ENCODE results near the gene BFAR.
"Not testable (repeated sequence)": the region's sequence is repeated elsewhere in the genome, so short reads cannot be mapped to it uniquely, and the experiment has no call there.

BFAR gene

GRCh38 chr16:14632693-14633569 is at the start of gene BFAR:
BFAR (plus strand) TSS chr16:14632951; CDS start chr16:14644347, 11,396 bp downstream.
- DNase-seq (ENCODE audit: low read depth in 2 of 2), result peak; percentile 98 to 99

DNA sequence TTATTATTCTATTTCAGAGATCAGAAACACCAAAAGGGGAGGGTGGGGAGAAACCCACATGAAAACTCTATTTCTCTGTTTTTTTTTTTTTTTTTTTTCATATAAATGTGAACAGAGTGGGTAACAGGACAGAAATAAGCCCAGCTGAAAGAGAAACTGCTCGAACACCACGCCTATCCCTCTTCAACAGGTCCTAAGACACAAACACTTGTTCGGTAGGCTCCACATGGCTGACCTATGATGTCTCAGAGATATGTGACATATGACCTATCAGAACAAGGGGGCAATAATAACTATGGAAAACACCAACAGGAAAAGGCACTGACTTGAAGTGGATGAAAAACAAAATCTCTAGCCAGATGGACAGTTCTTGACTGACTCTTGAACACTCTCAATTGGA is 47.5 kb upstream of the BFAR start:
- no peak for DNase-seq (ENCODE audit: low read depth in 2 of 2)

- DNase-seq (ENCODE audit: low read depth in 2 of 2), result no peak
Measured at GRCh38 chr16:14586637-14587305, 46.0 kb upstream of the BFAR start.

GRCh38 chr16:14600164-14600563 is 32.6 kb upstream of the BFAR start:
- DNase-seq (ENCODE audit: low read depth in 2 of 2), result no peak

DNA sequence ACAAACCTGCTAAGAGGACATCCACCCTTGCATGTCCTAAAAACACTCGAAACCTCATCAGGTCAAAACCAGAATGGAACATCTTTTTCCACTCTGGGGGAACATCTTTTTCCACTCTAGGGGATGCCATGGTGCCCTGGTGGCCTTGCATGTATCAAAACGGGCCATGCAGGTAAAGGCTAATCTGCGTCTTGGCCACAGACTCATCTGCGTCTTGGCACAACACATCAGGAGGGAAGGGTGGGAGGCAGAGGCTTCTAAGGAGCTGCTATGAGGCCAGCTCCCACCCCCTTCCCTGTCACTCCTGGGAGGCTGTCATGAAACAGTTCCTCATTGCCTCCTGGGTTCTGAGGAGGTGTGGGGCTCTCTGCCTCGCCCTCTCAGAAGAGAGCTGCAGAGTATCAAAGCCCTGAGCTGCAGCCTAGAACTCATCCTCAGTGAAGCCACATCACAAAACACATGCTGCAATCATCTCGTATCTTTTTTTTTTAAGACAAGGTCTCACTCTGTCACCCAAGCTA is 30.2 kb upstream of the BFAR start:
- no peak for DNase-seq (ENCODE audit: low read depth in 2 of 2)

GRCh38 chr16:14606102-14606501 is 26.6 kb upstream of the BFAR start:
- no peak for DNase-seq (ENCODE audit: low read depth in 2 of 2)

DNA sequence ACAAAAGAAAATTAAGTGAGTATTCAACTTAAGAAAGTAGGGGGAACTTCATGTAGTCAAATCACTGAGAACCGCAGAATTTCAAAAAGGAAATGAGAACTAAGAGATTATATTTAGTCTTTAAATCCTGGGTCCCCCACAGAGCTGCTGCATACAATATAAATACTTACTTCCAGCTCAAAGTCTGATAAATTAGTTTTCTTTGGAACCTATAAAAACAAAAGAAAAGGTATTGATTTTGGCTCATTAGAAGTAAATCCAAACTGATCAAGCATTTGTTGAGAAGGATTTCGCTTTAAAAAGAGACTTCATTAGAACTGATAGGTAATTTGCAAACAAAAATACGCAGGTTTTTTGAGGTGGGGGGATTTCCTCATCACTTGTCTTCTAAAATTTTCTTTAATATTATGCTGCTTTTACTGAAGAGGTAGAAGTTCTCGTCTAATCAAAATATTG is 24.6 kb upstream of the BFAR start:
- no peak for DNase-seq (ENCODE audit: low read depth in 2 of 2)

DNA sequence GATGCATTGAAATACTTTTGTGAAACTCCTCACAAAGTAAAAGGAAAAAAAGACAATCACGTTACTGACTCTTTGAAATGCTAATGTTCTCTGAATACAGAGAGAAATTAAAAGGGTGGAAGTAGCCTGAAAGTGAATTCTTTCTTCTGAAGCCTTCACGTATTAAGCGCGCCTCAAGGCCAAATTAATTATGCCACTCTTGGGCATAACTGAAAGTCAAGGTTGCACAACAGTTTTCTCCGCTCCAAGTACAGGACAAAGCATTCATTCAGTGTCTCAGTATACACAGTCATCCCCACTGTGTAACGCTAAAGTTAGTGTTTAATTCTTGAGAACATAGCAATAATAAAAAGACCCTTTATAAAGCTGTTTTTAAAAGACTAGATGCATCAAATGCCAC is 24.1 kb upstream of the BFAR start:
- DNase-seq (ENCODE audit: low read depth in 2 of 2), result no peak

DNA sequence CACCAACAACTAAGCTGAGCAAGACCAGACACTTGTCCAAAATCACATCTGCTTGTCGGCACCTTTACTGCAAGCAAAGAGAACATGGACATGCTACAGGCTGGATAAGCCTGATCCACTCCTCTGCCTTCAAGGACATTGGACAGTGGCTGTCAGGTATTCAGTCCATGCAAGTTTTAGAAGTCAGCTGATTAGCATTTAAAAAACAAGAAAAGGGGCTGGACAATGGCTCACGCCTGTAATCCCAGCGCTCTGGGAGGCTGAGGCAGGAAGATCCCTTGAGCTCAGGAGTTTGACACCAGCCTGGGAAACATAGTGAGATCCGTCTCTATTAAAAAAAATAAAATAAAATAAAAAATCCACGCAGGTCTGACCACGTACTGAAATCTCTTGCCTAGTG is 23.0 kb upstream of the BFAR start:
- no peak for DNase-seq (ENCODE audit: low read depth in 2 of 2)

GRCh38 chr16:14611660-14612059 is 21.1 kb upstream of the BFAR start:
- no peak for DNase-seq (ENCODE audit: low read depth in 2 of 2)

DNA sequence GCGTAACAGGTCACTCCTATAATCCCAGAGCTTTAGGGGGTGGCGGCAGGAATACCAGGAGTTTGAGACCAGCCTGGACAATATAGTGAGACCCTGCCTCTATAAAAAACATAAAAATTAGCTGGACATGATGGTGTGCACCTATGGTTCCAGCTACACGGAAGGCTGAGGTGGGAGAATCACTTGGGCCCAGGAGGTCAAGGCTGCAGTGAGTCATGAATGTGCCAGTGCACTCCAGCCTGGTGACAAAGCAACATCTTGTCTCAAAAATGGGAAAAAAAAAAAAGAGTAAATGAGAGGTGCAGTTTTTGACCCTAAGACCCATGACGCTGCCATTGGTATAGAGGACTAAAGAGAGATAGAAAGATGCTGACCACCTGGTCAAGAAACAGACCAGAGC is 18.8 kb upstream of the BFAR start:
- DNase-seq (ENCODE audit: low read depth in 2 of 2), result no peak

DNA sequence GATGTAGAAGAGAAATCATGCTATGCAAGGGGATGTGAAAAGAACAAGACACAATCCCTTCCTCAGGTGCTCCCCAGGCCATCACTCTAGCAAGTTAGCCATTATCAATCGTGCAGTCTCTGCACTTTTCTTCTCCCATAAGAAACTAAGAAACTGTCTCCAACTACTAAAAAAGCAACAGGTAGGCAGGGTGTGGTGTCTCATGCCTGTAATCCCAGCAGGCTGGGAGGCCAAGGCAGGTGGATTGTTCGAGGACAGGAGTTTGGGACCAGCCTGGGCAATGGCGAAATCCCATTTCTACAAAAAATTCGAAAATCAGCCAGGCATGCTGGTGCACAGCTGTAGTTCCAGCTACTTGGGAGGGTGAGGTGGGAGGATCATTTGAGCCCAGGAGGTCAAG is 16.5 kb upstream of the BFAR start:
- DNase-seq (ENCODE audit: low read depth in 2 of 2), result no peak

- no peak for DNase-seq (ENCODE audit: low read depth in 2 of 2)
Measured at GRCh38 chr16:14618566-14618965, 14.2 kb upstream of the BFAR start.

DNA sequence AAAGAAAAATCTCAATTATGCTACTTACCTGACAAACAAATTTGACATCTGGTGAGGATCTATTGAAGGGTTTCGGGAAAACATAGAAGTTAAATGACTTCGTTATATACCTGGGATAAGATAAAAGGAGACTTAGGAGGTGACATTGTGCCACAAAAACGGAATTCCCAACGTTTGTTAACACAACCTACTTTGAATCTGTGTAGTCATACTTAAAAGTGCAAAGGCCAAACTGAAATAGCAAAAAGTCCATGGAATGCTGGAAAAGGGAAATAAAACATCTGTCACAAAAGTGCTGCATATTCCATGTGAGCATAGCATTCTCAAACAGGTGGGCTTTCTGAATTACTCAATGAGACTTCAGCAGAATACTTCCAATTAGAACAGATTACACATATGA is 5.7 kb upstream of the BFAR start:
- DNase-seq (ENCODE audit: low read depth in 2 of 2), result no peak

DNA sequence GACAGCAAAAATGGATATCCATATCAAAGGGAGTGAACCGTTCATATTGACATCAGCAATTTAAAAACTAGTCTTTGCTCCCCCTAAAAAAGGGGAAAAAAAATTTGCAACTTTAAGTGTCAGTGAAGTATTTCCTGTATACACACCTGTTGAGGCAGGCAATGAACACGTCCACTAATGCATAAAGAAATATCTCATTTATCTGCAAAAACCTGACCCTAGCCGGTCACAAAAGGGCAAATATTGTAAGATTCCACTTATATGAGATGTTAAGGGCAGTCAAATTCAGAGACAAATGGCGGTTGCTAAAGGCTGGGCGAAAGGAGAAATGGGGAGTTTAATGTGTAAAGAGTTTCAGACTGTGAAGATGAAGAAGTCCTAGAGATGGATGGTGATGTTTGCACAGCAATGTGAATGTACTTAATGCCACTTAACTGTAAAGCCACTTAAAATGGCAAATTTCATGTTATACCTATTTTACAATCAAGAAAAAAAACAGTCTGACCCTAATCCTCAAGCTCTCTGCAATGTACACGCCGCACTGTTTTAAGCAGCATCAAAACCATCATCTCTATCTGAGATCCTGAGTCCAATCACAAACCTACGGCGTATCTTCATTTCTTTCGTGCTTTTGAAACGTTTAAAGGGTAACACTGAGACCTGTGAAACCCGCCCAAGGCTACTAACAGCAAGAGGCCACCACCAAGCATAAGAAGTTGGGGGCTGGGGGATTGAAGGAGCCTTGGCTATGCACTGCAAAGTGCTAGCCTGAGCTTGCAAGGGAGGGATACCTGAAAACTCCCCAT is 3.7 kb upstream of the BFAR start:
- peak in 1 of 2 donors; percentile 2 for DNase-seq (ENCODE audit: low read depth in 2 of 2)

DNA sequence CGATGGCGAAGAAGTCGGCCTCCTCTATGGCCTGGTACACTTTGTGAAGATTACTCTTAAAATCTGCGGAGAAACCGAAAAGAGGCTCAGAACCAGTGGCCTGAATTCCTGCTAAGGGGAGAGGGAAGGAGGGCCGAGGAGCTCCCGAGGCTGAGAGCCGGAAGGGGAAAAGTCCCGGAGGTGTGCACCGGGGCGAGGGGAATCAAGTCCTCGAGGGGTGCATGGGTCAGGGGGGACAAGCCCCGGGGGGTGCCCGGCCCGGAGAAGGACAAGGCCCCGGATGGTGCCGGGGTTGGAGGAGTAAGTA is 3.2 kb upstream of the BFAR start:
- DNase-seq (ENCODE audit: low read depth in 2 of 2), result no peak

- DNase-seq (ENCODE audit: low read depth in 2 of 2), result peak; percentile 96 to 98
Measured at GRCh38 chr16:14629919-14630619, 2.7 kb upstream of the BFAR start, which contains the start of gene PARN. PARN (minus strand) TSS chr16:14630260; CDS start chr16:14630125, 135 bp downstream.

DNA sequence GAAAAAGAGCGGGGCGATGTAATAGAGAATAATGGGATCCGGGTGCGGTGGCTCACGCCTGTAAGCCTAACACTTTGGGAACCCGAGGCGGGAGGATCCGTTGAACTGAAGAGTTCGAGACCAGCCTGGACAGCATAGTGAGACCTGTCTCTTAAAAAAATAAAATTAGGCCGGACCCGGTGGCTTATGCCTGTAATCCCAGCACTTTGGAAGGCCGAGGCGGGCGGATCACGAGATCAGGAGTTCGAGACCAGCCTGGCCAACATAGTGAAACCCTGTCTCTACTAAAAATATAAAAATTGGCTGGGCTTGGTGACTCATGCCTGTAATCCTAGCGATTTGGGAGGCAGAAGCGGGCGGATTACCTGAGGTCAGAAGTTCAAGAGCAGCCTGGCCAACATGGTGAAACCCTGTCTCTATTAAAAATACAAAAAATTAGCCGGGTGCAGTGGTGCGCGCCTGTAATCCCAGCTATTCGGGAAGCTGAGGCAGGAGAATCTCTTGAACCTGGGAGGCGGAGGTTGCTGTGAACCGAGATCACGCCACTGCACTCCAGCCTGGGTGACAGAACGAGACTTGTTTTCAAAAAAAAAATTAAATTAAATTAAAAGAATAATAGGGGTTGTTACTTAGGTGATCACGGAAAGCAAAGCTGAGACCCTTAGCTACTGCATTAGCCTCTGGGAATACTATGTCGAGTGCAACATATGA is 2.0 kb upstream of the BFAR start:
- DNase-seq (ENCODE audit: low read depth in 2 of 2), result not testable (repeated sequence)

- DNase-seq (ENCODE audit: low read depth in 2 of 2), result no peak
Measured at GRCh38 chr16:14634389-14634725, 1.6 kb downstream of the BFAR start.

DNA sequence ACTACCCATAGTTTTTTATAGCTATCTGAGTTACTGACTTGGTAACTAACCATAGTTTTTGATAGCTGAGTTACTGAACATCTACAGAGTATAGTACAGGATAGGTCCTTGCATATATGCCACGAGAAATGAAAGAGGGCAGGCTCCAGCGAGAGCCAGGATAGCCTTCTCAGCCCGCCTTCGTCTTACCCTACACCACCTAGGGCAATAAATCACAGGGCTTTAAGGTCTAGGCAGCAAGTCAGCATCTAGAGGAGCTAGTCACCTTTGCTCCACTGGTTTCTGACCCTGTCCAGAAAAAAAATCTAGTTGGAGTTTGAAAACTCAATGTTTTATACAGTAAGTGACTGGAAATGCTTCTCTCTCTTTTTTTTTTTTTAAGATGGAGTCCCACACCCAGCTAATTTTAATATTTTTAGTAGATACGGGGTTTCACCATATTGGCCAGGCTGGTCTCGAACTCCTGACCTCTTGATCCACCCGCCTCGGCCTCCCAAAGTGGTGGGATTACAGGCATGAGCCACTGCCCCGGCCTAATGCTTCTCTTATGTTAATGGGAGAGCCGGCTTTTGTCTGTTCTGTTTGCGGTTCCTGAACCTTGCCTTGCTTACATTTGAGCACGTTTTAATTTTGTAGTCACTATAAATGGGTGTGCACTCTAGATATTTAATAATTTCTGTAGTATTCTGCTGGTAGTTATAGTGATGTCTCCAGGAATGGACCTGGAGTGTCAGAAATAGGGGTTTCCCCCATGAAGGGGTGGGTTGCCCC is 2.8 kb downstream of the BFAR start:
- no peak for DNase-seq (ENCODE audit: low read depth in 2 of 2)

Data from stimulated activated CD8-positive, alpha-beta memory T cell treated with anti-CD3 and anti-CD28 coated beads, Interleukin-2, amount 100 ng/mL, for 1 hour (primary cell).